HG02870 (cell line): ENCODE measurements around the gene ARSH.
"Not testable (repeated sequence)": the region's sequence is repeated elsewhere in the genome, so short reads cannot be mapped to it uniquely, and the experiment has no call there.

Experiments used
- ATAC-seq: cut with Tn5 transposase; IDR thresholded peaks from one replicate; pipeline ENCODE4 v1.9.1; 2021; ENCODE audit warnings: mild to moderate bottlenecking, moderate library complexity; ENCODE audit not compliant: unreplicated experiment

ARSH gene

DNA sequence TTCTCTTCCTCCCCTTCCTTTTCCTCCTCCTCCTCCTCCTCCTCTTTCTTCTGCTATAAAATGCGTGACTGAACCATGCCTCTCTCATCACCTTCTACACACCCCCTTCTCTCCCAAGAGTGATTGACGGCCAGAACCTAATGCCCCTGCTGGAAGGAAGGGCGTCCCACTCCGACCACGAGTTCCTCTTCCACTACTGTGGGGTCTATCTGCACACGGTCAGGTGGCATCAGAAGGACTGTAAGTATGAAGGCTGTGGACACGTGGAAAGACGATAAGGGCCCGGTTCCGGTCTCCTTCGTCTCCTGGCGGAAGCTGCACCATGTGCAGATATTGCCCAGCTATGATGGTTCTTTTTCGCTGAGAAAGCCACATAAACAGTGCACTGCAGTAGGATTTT lies 22.8 kb downstream of the ARSH start:
- no peak for ATAC-seq

DNA sequence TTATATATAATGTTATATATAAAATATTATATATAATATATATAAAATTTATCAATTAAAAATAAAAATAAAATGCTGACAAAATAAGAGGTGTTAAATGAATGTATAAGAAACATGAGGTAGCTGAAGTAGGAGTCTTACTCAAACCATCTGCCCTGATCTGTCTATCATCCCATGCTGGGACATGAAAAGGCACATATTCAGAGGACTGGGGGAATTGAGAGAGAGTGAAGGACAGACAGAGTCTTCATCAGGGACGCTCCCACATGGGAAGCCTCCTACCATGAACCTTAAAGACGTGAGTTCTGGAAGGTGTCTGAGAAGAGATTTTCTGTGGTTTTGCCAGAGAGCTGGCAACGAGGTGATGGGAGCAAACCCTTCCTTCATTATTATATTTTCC lies 30.9 kb downstream of the ARSH start:
- no peak for ATAC-seq

DNA sequence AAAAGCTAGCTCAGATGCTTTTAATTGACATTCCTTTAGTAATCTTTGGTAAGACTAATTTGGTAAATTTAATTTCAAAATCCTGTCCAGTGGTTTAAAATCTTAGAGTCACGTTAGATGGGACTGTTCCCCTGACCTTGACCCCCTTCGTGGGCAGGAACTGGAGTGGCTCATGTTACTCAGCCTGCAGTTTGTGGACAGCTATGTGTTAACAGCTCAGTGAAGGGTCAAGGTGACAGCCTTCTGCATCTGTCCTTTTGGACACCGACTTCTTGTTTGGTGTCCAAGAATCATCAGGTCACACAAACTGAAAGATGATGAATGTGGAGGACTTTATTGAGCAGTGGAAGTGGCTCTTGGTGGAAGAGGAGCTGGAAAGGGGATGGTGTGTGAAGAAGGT lies 37.9 kb downstream of the ARSH start:
- no peak for ATAC-seq

DNA sequence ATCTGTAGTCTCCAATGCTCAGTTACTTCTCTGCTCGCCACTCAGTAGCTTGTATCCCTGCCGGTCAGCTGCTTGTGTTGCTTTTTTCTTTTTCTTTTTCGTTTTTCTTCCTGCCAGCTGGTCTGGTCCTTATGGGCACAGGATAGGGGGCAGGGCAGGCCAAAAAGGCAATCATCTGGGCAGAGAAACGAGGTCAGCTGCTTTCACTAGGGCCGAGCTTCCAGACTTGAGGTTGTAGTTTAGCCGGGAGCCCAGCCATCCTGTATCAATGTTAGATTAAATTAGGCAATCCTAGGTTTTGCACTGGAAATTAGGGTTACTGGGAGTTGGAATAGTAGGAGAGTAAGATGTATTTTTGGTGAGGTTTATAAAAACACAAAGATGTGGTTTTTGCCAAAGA lies 38.3 kb downstream of the ARSH start:
- ATAC-seq, result no peak

DNA sequence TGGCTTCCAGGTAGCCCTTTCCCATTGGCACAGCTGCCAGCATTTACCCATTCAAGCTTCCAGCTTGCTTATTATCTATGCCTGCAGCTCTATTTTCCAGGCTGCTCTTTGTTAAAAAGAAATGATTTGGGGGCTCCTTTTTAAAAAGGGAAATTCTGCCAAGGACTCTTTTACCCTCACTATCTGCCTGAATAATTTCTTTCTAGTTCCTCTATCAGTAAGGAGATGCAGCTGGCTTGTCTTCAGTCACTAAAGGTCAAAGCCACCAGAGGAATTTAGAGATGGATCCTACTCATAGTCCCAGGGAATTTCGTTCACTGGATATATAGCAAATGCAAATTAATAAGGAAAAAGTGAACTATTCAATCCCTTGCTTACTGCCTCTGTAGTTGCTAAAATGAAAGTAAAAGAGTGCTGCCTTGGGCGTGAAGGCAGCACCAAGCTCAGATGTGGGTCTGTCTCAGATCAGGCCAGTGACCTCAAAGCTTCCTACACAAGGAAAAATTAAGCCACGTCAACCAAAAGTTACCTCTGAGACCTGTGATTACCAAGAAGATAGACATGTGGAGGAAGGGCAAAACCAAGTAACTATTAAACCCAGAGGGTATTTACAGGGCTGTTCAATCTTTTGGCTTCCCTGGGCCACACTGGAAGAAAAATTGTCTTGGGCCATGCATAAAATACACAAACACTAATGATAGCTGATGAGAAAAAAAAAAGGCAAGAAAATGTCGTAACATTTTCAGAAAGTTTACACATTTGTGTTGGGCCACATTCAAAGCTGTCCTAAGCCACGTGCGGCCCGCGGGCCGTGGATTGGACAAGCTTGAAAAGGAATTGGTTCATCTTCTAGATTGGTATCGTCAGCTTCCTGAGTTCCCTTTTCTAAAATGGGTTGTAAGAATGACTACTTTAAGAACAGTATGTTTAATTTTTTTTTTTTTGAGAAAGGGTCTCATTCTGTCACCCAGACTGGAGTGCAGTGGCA lies 40.2 kb downstream of the ARSH start:
- ATAC-seq, result peak; percentile 63

DNA sequence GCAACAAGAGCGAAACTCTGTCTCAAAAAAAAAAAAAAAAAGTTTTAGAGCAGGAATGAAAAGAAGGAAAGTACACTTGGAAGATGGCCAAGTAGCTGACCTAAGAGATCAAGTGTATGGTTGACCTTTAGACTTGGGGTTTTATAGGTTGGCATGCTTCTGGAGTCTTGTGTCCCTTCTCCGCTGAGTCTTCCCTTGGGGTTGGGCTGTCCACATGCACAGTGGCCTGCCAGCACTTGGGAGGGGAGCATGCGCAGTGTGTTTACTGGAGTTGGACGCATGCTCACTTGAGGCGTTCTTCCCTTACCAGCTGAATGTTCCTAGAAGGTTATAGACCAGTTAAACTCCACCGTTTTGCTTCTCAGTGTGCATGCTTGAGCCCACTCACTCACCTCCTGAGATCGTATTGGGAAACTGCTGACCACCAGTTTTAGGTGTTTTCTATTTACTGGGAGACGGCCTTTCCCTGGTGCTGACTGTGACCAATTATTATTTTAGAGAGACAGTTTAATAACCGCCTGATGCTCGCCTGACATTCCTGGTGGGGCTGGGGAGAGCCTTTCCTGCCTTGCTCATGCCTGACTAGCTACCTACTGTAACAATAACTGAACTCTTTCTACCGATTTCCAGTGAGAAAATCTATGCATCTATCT lies 44.3 kb downstream of the ARSH start:
- ATAC-seq, result not testable (repeated sequence)

DNA sequence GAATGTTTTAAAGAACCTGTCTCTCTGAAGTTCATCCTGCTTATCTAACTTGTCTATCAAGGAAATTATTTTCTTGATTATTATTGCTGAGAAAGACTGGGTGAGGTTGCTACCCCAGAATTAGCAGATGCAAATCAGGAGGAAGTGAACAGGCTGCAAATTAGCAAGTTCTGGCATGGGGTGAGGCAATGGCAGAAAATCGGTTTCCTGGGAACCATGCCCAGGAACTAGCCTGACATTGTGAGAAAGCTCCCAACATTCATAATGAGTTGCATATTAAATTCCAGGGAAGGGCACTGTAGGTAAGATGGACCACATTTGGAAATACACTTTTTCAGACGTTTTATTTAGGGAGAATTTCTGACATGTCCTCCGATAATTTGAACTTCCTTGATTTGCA lies 46.5 kb downstream of the ARSH start:
- ATAC-seq, result no peak

DNA sequence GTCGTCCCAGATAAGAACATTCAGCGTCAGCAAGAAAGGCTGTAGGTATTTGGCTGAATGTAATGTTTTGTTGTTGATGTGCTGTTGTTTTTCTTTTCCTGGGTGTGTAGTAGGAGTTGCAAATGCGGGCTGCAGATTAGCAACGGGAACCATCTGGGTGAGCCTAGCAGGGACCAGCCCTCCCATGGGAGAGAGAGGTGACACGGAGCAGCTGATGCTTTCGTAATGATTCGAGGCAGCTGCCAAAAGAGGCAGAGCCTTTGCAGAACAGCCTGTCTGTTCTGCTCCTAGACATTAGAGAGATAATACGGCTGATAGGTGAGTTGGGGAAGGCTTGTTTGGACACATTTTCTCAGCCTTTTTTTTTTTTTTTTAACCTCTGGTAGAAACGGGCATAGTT lies 60.2 kb downstream of the ARSH start:
- ATAC-seq, result no peak

DNA sequence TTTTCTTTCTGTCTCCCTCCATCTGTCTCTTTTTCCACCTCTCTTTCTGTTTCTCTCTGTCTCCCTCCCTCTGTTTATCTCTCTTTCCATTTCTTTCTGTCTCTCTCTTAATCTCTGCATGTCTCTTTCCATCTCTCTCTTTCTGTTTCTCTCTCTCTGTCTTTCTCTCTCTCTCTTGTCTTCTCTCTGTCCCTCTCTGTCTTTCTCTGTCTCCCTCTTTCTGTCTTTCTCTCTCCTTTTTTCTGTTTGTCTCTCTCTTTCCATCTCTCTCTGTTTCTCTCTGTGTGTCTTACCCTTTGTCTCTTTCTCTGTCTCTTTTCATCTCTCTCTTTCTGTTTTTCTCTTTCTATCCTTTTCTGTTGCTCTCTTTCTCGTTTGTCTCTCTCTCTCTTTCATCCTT lies 69.6 kb downstream of the ARSH start:
- no peak for ATAC-seq

DNA sequence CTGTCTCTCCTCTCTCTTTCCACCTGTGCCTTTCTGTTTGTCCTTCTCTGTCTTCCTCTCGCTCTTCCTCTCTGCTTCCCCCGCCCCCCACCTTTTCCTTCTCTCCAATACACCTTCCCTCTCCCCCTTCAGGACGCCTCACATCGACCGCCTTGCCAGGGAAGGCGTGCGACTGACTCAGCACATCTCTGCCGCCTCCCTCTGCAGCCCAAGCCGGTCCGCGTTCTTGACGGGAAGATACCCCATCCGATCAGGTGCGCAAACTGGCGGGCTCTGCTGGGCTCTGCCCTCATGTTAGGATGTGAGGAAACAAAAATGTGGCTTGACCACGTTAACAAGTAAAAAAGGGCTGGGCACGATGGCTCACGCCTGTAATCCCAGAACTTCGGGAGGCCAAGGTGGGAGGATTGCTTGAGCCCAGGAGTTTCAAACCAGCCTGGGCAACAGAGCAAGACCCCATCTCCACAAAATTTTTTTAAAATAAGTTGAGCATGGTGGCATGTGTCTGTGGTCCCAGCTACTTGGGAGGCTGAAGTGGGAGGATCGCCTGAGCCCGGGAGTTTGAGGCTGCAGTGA lies 70.2 kb downstream of the ARSH start:
- ATAC-seq, result no peak
